WTC11 (cell line): ENCODE data around the gene PATE3.

Source experiments
- AFF4 ChIP-seq: sonication (generic); formaldehyde crosslinking; IDR thresholded peaks from 2 replicates; pipeline ENCODE4 v1.8.1; 2023; ENCODE audit warnings: mild to moderate bottlenecking, missing genetic modification reagents, borderline replicate concordance
- CTCF ChIP-seq: fragments of 200-600 bp; IDR thresholded peaks from 2 replicates; pipeline ENCODE4 v1.8.0; 2022; ENCODE audit warnings: antibody characterized with exemption
- ESRRA ChIP-seq: sonication (generic); formaldehyde crosslinking; IDR thresholded peaks from 2 replicates; pipeline ENCODE4 v1.8.1; 2022; ENCODE audit warnings: mild to moderate bottlenecking, missing genetic modification reagents, borderline replicate concordance
- KAT7 ChIP-seq: sonication (generic); formaldehyde crosslinking; IDR thresholded peaks from 2 replicates; pipeline ENCODE4 v1.8.1; 2023; ENCODE audit warnings: missing genetic modification reagents, mild to moderate bottlenecking, borderline replicate concordance
- PRRX2 ChIP-seq: fragments of 250-450 bp; sonication (Bioruptor Pico); IDR thresholded peaks from 2 replicates; pipeline ENCODE4 v1.8.0; 2021; ENCODE audit warnings: mild to moderate bottlenecking
- SMAD3 ChIP-seq: sonication (generic); formaldehyde crosslinking; IDR thresholded peaks from 2 replicates; pipeline ENCODE4 v1.8.0; 2022; ENCODE audit warnings: missing genetic modification reagents, mild to moderate bottlenecking, borderline replicate concordance
- TEAD1 ChIP-seq: sonication (generic); formaldehyde crosslinking; IDR thresholded peaks from 2 replicates; pipeline ENCODE4 v1.8.0; 2022; ENCODE audit warnings: mild to moderate bottlenecking, missing genetic modification reagents
- ZBTB43 ChIP-seq: sonication (generic); formaldehyde crosslinking; IDR thresholded peaks from 2 replicates; pipeline ENCODE4 v1.8.1; 2023; ENCODE audit warnings: mild to moderate bottlenecking, missing genetic modification reagents
- ZNF512 ChIP-seq: sonication (generic); formaldehyde crosslinking; IDR thresholded peaks from 2 replicates; pipeline ENCODE4 v1.8.1; 2022; ENCODE audit warnings: missing genetic modification reagents, borderline replicate concordance
- TF ChIP-seq, protein P1 (sequence below): fragments of 250-450 bp; sonication (Bioruptor Pico); IDR thresholded peaks from 2 replicates; pipeline ENCODE4 v1.8.0; 2021; ENCODE audit warnings: mild to moderate bottlenecking
- TF ChIP-seq, protein P2 (sequence below): sonication (generic); formaldehyde crosslinking; IDR thresholded peaks from 2 replicates; pipeline ENCODE4 v1.8.1; 2023; ENCODE audit warnings: mild to moderate bottlenecking, missing genetic modification reagents, moderate library complexity
- TF ChIP-seq, protein P3 (sequence below): sonication (generic); formaldehyde crosslinking; IDR thresholded peaks from 2 replicates; pipeline ENCODE4 v1.8.0; 2023; ENCODE audit warnings: missing genetic modification reagents, mild to moderate bottlenecking, borderline replicate concordance

DNA sequence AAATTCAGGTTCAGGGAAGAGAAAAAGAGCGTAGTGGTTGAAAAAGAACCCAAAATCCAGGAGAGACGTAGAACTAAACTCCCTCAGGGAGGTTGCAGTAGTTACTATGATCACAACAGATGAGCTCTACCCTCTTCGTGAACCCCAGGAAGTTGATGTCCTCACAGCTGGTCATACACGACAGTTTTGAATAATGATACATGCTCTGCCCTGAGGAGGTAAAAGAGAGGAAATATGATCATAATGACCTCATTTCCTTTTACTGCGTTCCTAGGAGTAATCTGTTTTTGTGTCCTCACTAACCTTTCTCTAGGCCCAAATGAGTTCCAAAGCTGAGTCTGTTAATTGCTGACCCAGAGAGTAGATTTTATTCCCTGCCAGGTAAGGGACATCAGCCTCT is 10.6 kb upstream of the PATE3 start:
- TF ChIP-seq TEAD1 (no peak), ZBTB43 (CRISPR knock-in tag) (no peak), CTCF (no peak), SMAD3 (no peak), PRRX2 (CRISPR knock-in tag) (no peak), ZNF512 (CRISPR knock-in tag) (no peak), AFF4 (CRISPR knock-in tag) (no peak), KAT7 (CRISPR knock-in tag) (no peak), ESRRA (CRISPR knock-in tag) (no peak)
- TF ChIP-seq, protein P1, sequence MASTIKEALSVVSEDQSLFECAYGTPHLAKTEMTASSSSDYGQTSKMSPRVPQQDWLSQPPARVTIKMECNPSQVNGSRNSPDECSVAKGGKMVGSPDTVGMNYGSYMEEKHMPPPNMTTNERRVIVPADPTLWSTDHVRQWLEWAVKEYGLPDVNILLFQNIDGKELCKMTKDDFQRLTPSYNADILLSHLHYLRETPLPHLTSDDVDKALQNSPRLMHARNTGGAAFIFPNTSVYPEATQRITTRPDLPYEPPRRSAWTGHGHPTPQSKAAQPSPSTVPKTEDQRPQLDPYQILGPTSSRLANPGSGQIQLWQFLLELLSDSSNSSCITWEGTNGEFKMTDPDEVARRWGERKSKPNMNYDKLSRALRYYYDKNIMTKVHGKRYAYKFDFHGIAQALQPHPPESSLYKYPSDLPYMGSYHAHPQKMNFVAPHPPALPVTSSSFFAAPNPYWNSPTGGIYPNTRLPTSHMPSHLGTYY (CRISPR knock-in tag): no peak
- TF ChIP-seq, protein P2, sequence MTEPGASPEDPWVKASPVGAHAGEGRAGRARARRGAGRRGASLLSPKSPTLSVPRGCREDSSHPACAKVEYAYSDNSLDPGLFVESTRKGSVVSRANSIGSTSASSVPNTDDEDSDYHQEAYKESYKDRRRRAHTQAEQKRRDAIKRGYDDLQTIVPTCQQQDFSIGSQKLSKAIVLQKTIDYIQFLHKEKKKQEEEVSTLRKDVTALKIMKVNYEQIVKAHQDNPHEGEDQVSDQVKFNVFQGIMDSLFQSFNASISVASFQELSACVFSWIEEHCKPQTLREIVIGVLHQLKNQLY (CRISPR knock-in tag): no peak
- TF ChIP-seq, protein P3, sequence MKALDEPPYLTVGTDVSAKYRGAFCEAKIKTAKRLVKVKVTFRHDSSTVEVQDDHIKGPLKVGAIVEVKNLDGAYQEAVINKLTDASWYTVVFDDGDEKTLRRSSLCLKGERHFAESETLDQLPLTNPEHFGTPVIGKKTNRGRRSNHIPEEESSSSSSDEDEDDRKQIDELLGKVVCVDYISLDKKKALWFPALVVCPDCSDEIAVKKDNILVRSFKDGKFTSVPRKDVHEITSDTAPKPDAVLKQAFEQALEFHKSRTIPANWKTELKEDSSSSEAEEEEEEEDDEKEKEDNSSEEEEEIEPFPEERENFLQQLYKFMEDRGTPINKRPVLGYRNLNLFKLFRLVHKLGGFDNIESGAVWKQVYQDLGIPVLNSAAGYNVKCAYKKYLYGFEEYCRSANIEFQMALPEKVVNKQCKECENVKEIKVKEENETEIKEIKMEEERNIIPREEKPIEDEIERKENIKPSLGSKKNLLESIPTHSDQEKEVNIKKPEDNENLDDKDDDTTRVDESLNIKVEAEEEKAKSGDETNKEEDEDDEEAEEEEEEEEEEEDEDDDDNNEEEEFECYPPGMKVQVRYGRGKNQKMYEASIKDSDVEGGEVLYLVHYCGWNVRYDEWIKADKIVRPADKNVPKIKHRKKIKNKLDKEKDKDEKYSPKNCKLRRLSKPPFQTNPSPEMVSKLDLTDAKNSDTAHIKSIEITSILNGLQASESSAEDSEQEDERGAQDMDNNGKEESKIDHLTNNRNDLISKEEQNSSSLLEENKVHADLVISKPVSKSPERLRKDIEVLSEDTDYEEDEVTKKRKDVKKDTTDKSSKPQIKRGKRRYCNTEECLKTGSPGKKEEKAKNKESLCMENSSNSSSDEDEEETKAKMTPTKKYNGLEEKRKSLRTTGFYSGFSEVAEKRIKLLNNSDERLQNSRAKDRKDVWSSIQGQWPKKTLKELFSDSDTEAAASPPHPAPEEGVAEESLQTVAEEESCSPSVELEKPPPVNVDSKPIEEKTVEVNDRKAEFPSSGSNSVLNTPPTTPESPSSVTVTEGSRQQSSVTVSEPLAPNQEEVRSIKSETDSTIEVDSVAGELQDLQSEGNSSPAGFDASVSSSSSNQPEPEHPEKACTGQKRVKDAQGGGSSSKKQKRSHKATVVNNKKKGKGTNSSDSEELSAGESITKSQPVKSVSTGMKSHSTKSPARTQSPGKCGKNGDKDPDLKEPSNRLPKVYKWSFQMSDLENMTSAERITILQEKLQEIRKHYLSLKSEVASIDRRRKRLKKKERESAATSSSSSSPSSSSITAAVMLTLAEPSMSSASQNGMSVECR (CRISPR knock-in tag): no peak
